K562 (cell line): ENCODE data around the gene USP38.

Source experiments
- CTCF ChIP-seq, 3 experiments: IDR thresholded peaks in 2 of 3; conservative IDR thresholded peaks in 1 of 3; 2 replicates each; pipeline ENCODE4 v1.5.1; 2011 to 2012; ENCODE audit warnings: low read length in 3 of 3, mild to moderate bottlenecking in 3 of 3, control low read depth in 2 of 3, improper control_type of control experiment in 1 of 3, inconsistent platforms in 1 of 3, low read depth in 1 of 3, mixed read lengths in 1 of 3, moderate library complexity in 1 of 3; ENCODE audit not compliant: insufficient read depth in 2 of 3
- PATZ1 ChIP-seq: fragments of 250-450 bp; sonication (Bioruptor Pico); IDR thresholded peaks from 2 replicates; pipeline ENCODE4 v1.5.0; 2020; ENCODE audit warnings: mild to moderate bottlenecking, borderline replicate concordance
- RCOR1 ChIP-seq, 2 experiments: IDR thresholded peaks; 2 replicates each; pipeline ENCODE4 v1.6.1; 2012; ENCODE audit warnings: low read depth in 2 of 2, low read length in 2 of 2, borderline replicate concordance in 1 of 2, improper control_type of control experiment in 1 of 2

GRCh38 chr4:143252478-143252877 lies 67.8 kb downstream of the USP38 start:
- TF ChIP-seq RCOR1 (IDR thresholded peaks at IDR 0.05; ENCODE audit: borderline replicate concordance in 1 of 2, low read depth in 2 of 2, low read length in 2 of 2) = no peak
- TF ChIP-seq PATZ1 = no peak
- no peak for TF ChIP-seq CTCF (IDR thresholded peaks at IDR 0.05 in 2 of 3, conservative IDR thresholded peaks at IDR 0.05 in 1 of 3; ENCODE audit: insufficient read depth in 2 of 3, low read depth in 1 of 3, low read length in 3 of 3)
